Measurements from ENCODE around the gene RTL10. TPM values are rescaled to one million over a fixed set of nuclear protein-coding genes. Genes with fewer than 3 reads are reported as not detected.

RTL10 gene
- total and polyA plus RNA-seq, 9 donors, result 7.1 to 54.3 (median 15.3) TPM

DNA sequence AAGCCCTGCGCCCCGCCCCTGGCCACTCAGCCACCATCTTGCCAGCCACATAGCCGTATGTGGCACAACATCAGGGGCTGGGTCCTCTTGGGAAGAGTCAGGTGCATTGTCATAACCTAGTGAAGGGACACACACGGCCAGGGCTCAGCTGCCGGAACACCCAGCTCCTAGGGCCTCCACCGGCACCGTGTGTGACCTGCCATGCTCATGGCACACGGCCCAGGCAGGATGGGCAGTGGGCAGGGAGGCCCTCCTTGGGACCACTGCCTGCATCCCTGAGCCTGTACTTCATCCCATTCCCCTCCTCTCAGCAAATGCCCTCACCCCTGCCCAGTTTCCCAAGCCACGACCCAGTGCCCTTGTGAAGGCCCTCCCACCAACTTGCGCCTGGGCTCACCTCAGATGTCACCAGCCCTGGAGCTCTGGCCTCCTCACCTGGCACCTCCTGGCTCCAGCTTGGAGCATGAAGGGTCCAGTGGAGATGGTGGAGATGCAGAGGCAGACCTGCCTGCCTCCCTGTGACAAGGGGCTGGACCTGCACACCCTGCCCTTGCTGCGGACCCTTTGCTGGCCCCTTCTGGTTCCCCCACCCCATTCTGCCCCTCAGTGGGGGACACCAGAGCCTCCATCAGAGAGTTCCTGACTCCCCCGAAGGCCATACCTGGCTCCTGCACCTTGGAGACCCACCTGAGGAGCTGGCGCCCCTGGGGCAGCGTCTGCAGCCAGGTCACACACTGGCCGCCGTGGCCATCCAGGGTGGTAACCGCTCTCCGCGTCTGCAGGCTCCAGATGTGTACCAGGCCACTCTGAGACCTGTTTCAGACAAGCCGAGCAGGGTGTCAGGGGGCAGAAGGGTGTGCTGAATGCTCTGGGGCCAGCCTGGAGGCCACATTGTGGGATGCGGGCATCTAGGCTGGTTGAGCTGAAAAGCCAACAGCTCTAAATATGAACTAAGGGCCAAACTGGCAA, 34.5 kb downstream of the RTL10 start:
- WGBS, 3 donors, result 93 to 96% (median 95%) methylated on average over 21 of the region's 21 CpGs
- Histone ChIP-seq H3K27me3 (no peaks in the 10 kb centered on the region), H3K4me1 (ENCODE audit: insufficient read depth) (no peaks in the 10 kb centered on the region), H3K9me3 (no peaks in the 10 kb centered on the region), H3K4me3 (no peak overlapping the region), H3K36me3 (no peaks in the 10 kb centered on the region), H3K27ac (no peak overlapping the region)
- peak in 2 of 5 donors; percentile 2 to 6 for DNase-seq
- intact Hi-C loops (cut with DNase I), result no loop called here
- TF ChIP-seq, protein P1, sequence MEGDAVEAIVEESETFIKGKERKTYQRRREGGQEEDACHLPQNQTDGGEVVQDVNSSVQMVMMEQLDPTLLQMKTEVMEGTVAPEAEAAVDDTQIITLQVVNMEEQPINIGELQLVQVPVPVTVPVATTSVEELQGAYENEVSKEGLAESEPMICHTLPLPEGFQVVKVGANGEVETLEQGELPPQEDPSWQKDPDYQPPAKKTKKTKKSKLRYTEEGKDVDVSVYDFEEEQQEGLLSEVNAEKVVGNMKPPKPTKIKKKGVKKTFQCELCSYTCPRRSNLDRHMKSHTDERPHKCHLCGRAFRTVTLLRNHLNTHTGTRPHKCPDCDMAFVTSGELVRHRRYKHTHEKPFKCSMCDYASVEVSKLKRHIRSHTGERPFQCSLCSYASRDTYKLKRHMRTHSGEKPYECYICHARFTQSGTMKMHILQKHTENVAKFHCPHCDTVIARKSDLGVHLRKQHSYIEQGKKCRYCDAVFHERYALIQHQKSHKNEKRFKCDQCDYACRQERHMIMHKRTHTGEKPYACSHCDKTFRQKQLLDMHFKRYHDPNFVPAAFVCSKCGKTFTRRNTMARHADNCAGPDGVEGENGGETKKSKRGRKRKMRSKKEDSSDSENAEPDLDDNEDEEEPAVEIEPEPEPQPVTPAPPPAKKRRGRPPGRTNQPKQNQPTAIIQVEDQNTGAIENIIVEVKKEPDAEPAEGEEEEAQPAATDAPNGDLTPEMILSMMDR (IDR thresholded peaks at IDR 0.05), result no peak
- TF ChIP-seq EP300 (IDR thresholded peaks at IDR 0.05), result no peak
- TF ChIP-seq POLR2A (IDR thresholded peaks at IDR 0.05), result no peak

GRCh38 chr22:19819208-19819910, 35.3 kb downstream of the RTL10 start:
- Histone ChIP-seq H3K9me3 (no peaks in the 10 kb centered on the region), H3K27me3 (no peaks in the 10 kb centered on the region), H3K4me3 (no peak overlapping the region), H3K27ac (no peak overlapping the region), H3K4me1 (ENCODE audit: insufficient read depth) (no peaks in the 10 kb centered on the region), H3K36me3 (no peaks in the 10 kb centered on the region)
- peak in 2 of 5 donors; percentile 4 to 11 for DNase-seq
- intact Hi-C loops (cut with DNase I), result no loop called here
- 96 to 98% (median 97%) methylated on average over 14 of the region's 14 CpGs for WGBS, 3 donors
- TF ChIP-seq POLR2A (IDR thresholded peaks at IDR 0.05) (no peak), EP300 (IDR thresholded peaks at IDR 0.05) (no peak)
- TF ChIP-seq, protein P1 (IDR thresholded peaks at IDR 0.05), result no peak

- TF ChIP-seq, protein P1 (IDR thresholded peaks at IDR 0.05), result no peak
- TF ChIP-seq POLR2A (IDR thresholded peaks at IDR 0.05) (no peak), EP300 (IDR thresholded peaks at IDR 0.05) (no peak)
- Histone ChIP-seq H3K36me3 (no peaks in the 10 kb centered on the region), H3K4me1 (ENCODE audit: insufficient read depth) (no peaks in the 10 kb centered on the region), H3K27ac (no peak overlapping the region), H3K9me3 (no peaks in the 10 kb centered on the region), H3K27me3 (no peaks in the 10 kb centered on the region), H3K4me3 (no peak overlapping the region)
- 91 to 95% (median 94%) methylated on average over 17 of the region's 17 CpGs for WGBS, 3 donors
- no peak for DNase-seq
- intact Hi-C loops (cut with DNase I), result no loop called here
These were observed 36.1 kb downstream of the RTL10 start for GRCh38 chr22:19818324-19819207.

Data from ovary (tissue), 9 donors.